Esophagus squamous epithelium (tissue), 4 donors: ENCODE measurements around the gene CDH12.

Experiments used
- POLR2A ChIP-seq, 4 donors: fragments of 450-650 bp; IDR thresholded peaks; one replicate each; pipeline ENCODE4 v1.6.1; 2017; ENCODE audit warnings: antibody characterized with exemption in 4 of 4, mild to moderate bottlenecking in 4 of 4, moderate library complexity in 3 of 4
- TF ChIP-seq, protein P1 (sequence below), 6 experiments: fragments of 450-650 bp in 4 of 6; fragments of 200-600 bp in 2 of 6; sonication (generic) in 2 of 6; IDR thresholded peaks; one replicate each; pipeline ENCODE4 v1.5.1; 2016 to 2019; ENCODE audit warnings: antibody characterized with exemption in 6 of 6, mild to moderate bottlenecking in 4 of 6, moderate library complexity in 4 of 6

- TF ChIP-seq, protein P1, sequence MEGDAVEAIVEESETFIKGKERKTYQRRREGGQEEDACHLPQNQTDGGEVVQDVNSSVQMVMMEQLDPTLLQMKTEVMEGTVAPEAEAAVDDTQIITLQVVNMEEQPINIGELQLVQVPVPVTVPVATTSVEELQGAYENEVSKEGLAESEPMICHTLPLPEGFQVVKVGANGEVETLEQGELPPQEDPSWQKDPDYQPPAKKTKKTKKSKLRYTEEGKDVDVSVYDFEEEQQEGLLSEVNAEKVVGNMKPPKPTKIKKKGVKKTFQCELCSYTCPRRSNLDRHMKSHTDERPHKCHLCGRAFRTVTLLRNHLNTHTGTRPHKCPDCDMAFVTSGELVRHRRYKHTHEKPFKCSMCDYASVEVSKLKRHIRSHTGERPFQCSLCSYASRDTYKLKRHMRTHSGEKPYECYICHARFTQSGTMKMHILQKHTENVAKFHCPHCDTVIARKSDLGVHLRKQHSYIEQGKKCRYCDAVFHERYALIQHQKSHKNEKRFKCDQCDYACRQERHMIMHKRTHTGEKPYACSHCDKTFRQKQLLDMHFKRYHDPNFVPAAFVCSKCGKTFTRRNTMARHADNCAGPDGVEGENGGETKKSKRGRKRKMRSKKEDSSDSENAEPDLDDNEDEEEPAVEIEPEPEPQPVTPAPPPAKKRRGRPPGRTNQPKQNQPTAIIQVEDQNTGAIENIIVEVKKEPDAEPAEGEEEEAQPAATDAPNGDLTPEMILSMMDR (IDR thresholded peaks at IDR 0.05) = no peak
- no peak for TF ChIP-seq POLR2A (IDR thresholded peaks at IDR 0.05)
These were observed 285.2 kb downstream of the CDH12 start for GRCh38 chr5:22567983-22568382.
